CD4-positive, alpha-beta T cell treated with Interleukin-15 for 1 hour (primary cell): ENCODE data around the gene CLCA4.

Experiments used
- DNase-seq: peaks from one replicate; pipeline ENCODE4 v3.0.0-alpha.2; 2020

The CLCA4 gene, protein sequence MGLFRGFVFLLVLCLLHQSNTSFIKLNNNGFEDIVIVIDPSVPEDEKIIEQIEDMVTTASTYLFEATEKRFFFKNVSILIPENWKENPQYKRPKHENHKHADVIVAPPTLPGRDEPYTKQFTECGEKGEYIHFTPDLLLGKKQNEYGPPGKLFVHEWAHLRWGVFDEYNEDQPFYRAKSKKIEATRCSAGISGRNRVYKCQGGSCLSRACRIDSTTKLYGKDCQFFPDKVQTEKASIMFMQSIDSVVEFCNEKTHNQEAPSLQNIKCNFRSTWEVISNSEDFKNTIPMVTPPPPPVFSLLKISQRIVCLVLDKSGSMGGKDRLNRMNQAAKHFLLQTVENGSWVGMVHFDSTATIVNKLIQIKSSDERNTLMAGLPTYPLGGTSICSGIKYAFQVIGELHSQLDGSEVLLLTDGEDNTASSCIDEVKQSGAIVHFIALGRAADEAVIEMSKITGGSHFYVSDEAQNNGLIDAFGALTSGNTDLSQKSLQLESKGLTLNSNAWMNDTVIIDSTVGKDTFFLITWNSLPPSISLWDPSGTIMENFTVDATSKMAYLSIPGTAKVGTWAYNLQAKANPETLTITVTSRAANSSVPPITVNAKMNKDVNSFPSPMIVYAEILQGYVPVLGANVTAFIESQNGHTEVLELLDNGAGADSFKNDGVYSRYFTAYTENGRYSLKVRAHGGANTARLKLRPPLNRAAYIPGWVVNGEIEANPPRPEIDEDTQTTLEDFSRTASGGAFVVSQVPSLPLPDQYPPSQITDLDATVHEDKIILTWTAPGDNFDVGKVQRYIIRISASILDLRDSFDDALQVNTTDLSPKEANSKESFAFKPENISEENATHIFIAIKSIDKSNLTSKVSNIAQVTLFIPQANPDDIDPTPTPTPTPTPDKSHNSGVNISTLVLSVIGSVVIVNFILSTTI

DNA sequence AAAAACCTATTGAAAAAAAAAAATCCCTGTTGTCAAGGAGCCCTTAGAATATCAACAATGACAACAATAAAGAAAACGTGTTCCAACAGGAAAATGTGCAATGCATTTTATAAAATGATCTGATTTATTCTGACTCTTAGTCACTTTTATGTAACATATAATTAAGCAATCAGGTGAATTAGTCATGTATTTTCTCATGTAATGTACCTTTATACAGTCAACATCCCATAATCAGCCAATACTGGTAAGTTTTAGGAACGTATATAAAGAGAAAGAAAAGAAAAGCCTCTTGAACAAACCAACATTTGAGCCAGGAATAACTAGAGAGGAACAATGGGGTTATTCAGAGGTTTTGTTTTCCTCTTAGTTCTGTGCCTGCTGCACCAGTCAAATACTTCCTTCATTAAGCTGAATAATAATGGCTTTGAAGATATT, at the start of gene CLCA4:
Gene CLCA4 (plus strand): TSS at position 292 of the 435 bp plus-strand sequence. CDS start 42 bp downstream, at position 334.
- no peak for DNase-seq

DNA sequence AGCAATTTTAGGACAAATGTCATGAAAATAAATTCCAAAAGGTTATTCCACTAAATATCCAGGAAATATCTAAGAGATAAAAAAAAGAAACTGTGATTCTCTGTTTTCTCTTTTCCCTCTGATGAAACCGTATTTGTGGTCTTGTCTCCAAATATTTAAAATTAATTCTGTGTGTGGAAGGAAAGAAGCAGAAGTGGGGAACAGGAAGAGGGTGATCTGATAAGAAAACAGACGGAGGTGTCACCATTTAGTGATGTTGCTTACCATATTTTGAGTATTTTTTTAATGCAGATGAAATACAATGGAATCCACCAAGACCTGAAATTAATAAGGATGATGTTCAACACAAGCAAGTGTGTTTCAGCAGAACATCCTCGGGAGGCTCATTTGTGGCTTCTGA, 48.6 kb upstream of the CLCA4 start:
- no peak for DNase-seq

DNA sequence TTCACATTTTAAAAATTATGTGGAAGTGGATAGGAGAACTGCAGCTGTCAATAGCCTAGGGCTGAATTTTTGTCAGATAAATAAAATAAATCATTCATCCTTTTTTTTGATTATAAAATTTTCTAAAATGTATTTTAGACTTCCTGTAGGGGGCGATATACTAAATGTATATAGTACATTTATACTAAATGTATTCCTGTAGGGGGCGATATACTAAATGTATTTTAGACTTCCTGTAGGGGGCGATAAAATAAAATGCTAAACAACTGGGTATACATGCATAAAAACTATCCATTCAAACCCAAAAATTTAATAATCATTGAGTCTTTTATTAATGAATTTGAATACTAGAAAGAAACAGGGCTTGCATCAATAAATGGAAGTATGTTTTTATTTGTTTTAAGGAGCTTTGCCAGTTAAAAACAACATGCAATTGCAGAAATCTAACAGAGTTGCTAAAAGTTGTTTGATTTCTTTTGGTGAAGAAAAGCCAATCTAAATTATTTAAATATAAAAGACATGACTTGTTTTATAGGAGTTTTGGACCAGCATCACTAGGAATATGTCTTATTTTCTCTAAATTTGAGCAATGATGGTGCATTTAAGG, 46.8 kb upstream of the CLCA4 start:
- no peak for DNase-seq

DNA sequence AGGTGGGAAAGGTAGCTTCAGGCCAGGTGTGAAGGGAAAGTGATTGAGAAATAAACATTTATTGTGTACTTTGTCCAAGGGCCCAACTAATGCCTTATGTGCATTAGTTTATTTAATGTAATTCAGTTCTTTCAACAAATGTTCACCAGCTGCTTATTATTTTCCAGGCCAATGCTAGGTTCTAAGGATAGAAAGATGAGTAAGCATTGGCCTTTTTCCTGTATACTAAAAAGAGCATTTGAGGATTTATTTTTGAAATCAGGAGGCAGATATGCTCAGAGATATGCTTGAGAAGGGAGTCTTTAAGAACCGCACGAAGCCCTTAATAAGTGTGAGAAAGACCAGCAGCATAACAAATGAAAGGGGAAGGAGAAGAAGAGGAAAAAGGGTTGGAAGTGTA, 46.2 kb upstream of the CLCA4 start:
- no peak for DNase-seq

DNA sequence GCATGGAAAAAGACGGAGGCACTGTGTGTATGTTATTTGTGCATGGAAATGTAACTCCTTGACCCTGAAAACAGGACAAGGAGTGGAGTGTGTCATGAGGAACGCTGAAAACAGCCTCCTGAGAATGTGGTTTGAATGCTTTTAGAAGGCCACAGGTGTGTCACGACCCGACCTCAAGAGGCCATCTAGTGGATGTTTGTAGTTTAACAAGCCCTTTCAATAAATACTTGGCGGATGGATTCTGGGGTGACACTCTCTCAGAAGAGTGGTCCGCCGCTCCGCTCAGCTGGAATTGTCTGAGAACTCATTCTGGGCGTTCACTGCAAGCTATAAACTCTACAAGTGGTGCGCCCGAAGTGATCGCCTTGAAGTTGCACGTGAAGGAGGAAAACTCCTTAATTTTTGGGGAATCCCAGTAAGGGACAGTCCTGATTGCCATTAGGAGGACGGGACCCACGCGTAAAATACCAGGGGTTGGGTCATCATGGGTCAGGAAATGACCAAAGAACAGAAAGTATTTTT, 44.7 kb upstream of the CLCA4 start:
- DNase-seq = peak; percentile 44

DNA sequence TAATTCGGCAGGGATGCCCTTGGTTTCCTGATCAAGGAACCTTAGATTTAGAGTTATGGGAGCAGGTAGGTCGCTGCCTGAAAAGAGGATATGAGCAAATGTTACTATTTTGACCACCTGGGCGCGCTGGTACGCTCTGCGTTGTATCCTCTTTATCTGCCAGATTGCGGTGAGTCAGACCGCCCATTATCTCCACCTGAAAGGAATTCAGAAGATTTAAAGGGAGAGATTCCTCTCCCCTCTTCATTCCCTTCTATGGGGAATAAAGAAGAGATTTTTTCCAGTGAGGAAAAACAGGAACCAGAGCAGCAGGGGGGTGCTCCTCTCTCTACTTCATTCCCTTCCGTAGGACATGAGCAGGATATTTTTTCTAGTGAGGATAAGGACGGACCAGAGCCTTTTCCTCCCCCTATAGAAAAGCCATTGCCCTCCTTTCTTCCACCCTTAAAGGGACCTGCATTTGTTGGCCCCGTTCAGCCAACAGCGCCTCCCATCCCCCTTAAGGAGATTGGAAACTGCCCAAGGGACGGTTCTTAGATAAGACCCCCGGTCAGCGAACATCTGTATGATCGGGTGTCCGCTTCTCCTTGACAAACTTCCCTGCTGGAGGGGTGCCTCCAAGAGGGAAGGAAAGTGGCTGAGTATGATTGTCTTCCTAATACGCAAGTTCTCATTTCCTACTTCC, 44.0 kb upstream of the CLCA4 start:
- DNase-seq = no peak

DNA sequence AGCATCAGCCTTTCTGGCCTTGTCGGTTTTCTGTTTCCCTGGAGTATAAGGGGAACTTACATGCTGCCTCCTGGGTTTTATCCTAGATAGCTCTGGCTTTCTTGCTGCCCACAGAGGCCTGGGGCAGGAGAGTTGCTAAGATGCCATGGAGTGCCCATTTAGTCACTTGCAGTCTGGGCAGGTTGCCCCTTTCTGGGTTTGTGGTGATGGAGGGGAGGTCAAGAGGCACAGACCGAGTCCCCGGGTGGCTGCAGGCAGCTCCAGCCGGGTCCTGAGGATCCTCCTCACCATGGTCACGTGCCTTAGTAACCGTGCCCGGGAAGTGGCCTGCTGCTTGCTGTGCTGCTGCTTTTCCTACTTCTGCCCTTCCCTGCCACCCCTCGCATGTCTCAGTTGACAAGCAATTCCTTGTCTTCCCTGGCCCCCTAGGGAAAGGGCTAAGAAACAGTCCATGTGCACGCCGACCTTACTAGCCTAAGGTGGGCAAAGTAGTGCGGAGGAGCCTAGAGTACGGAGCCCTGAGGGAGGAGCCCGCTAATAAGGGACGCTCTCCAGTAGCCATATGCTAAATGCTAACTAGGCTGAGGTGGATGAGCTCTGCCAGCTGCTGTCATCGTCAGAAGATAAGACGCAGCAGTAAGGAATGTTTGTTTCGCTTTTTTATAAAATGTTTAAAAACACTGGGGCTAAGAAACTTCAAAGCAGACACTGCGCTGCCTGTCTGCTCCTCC, 43.3 kb upstream of the CLCA4 start:
- DNase-seq = no peak

DNA sequence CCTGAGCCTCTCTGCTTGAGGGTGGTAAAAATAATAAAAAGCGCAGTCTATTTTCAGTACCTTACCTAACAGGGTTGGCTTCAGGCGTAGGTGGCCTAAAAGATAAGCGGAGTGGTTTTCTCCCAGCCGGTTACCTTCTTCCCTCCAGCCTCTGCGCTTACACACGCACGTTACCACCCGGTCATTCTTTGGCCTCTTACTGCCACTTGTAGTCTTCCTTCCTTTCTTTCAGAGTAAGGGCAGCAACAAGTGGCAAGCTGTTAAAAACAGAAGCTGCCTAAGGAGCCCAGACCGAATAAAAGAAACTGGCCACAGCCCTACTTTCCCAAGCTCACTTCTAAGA, 42.8 kb upstream of the CLCA4 start:
- no peak for DNase-seq

DNA sequence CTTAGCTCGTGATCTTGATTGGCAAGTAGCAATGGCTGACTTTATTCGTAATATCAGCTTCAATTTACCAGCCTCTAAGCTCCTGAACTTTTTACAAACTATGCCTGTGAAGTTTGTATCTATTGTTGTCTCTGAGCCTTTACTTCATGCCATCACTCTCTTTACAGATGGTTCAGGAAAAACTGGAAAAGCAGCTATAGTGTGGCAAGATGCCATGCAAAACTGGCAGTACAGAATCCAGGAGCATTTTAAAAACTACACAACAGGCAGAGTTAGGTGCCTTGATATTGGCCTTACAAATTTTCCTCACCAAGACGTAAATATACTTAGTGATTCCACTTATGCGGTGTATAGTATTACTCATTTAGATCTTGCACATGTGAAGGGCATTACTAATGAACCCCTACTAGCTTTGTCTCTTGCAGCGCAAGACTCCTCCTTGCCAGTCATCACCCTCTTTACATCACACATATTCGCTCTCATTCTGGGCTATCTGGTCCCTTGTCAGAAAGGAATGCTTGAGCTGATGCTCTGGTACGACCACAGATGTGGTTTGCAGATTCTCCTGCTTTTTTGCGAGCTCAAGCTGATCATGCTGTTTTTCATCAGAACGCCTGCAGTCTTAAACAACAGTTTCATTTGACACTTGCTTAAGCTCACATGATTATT, 41.8 kb upstream of the CLCA4 start:
- DNase-seq = no peak

DNA sequence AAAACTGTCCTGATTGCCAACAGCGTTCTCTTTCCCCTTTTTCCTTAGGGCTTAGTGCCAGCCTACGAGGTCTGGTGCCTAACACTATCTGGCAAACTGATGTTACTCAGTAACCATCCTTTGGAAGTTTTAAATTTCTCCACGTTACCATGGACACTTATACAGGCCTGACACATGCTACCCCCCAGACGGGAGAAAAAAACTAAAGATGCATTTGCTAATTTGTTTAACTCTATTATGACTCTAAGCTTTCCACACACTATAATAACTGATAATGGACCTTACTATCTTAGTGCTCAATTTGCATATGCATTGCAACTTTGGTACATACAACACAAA, 41.3 kb upstream of the CLCA4 start:
- no peak for DNase-seq

DNA sequence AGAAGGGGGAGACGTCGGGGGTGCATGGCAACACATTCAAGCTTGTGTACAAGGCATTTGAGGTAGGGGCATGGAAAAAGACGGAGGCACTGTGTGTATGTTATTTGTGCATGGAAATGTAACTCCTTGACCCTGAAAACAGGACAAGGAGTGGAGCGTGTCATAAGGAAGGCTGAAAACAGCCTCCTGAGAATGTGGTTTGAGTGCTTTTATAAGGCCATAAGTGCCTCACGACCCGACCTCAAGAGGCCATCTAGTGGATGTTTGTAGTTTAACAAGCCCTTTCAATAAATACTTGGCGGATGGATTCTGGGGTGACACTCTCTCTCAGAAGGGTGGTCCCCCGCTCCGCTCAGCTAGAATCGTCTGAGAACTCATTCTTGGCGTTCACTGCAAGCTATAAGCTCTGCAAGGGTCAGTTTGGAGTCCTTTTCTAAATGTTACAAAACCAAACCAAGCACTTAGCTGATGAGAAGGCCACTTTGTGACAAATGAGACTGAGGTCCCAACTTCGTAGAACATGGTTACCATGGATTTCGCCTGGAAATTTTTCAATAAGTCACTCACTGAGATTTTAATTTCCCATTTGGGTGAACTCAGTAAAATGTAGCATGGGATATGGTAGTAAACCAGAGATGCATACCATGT, 38.8 kb upstream of the CLCA4 start:
- DNase-seq = no peak

DNA sequence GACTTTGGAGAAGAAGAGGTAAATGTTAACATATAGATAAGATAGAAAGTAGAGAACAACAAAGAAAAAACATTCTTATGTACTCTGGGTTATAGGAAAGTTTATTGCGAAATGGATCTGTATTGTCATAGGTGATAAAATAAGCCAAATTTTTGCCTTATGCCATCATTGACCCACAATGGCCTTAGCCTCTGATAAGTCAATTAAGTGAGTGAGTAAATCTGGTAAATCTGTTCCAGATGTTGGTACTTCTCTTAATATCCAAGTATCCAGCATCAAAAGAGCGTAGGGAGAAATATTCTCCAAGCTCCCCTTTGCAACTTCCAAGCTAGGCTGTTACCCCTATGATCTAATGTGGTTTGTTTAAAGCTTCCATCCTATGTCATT, 38.3 kb upstream of the CLCA4 start:
- no peak for DNase-seq

DNA sequence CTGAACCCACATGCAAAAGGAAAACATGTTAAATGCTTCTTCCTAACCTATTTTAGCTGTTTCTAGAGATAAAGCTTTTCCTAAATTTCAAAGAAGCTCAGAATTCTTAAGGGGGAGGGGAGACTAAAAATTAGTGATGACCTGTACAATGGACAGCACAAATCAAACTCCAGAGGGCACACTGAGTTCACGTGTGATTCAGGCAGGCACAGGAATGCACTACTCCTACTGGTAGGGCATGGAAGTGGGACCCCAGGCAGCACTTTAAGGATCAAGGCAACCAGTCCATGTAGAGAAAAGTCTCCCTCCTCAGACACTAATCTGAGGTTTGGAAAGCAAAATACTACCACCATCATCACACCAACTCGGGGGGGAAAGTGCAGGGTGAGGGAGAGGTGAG, 31.3 kb upstream of the CLCA4 start:
- DNase-seq = no peak

DNA sequence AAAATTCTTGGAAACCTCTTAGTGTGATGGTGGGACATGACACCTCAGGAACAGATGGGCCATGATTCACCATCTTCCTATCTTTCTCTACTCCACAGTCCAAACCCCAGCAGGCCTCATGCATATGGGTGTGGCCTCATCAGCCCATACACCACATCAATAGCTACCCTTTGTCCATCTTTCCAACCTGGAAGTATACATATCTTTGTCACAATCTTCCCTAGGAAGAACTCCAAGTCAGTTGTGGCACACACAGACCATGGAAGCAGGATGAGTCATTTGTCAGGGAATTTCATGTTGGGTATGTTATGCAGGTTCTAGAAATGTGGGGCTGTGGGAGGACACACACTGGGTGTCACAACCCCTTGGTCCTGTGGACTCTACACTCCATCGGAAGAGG, 30.5 kb upstream of the CLCA4 start:
- DNase-seq = no peak

DNA sequence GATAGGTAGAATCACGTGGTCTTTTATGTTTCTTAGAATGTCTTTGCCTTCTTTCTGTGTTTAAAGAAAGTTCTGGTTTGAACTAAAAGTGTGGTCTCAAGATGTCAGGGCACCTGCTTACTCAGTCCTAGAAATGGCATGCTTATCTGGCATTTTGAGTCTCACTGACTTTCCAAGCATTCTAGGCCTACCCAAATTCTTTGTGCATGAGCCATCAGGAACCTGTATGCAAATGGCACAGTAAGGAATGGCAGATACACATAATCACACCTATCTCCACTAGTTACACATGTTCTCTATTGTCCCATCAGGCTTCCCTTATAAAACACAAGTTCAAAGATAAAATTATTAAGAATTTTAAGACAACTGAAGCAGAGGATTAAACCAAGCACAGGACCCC, 29.5 kb upstream of the CLCA4 start:
- no peak for DNase-seq

DNA sequence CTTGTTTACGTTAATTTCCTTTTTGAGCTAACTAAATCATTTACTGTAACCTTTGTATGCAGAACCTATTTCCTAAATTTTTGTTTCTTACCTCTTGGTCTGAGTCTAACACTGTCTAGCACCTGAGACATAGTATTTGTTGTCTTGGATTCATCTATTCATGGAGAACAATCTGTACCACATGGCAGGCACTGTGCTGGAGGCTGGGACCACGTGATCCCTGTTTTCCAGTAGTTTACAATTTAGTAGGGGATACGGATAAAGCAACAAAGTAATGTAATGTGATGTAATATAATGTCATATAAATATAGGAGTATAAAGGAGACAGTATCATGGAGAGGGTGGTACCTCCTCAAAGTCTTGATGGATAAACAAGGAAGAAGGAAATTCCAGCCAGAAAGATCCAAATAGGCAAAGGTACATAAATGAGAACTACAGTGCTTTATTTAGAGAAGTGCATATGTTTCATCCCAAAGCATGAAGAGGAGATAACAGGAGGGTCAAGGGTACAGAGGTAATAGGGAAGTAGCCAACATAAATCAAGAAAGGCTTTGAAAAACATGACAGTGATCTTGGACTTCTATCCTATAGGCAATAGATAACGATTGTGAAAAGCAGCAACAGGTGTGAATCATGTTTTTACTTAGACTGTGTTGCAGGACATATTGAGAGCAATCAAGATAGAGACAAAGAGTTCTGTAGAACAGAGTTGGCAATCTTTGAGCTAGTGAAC, 25.9 kb upstream of the CLCA4 start:
- no peak for DNase-seq

DNA sequence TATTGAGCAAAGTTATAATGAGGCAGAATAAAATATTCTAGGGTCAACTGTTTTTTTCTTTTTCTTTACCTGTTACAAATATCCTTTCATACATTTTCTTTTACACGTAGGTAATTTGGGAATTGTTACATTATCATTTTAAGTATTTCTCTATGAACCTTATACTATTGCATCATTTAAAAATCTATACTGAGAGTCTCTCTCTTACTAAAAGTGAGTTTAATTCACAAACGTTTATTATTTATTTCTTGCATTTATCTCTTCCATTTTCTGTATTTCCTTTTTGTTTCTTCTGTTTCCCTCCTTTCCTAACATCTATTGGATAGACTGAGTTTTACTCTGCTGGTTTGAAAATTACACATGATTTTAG, 25.4 kb upstream of the CLCA4 start:
- no peak for DNase-seq

DNA sequence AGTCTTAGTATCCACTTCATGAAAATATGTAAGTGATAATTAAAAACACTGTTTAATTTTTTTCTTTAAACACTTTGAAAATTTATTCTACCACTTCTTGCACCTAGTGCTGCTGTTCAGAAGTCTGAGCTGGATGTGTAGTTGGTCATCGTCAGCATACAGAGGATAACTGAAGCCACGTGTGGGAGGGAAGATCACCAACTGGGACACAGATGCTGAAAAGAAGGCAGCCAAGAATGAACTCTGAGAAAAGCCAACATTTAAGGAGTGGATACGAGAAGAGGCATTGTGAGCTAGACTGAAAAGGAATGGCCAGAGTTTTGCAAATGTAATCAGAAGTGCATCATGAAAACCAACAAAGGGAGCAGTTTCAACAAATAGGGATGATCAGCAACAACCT, 24.6 kb upstream of the CLCA4 start:
- DNase-seq = no peak

DNA sequence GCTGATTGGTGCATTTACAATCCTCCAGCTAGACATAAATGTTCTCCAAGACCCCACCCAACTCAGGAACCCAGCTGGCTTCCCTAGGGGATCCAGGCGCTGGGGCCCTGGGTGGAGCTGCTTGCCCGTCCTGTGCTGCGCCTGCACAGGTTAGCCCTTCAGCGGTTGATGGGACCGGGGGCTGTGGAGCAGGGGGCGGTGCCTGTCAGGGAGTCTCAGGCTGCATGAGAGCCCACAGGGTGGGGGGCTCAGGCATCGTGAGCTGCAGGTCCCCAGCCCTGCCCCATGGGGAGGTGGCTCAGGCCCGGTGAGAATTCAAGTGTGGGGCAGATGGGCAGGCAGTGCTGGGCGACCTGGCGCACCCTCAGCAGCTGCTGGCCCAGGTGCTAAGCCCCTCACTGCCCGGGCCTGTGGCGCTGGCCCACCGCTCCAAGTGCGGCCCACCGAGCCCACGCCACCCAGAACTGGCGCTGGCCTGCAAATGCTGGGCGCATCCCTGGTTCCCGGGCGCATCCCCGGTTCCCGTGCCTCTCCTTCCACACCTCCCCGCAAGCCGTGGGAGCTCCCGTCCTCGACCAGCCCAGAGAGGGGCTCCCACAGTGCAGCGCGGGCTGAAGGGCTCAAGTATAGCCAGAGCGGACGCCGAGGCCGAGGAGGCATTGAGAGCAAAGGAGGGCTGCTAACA, 23.1 kb upstream of the CLCA4 start:
- no peak for DNase-seq

DNA sequence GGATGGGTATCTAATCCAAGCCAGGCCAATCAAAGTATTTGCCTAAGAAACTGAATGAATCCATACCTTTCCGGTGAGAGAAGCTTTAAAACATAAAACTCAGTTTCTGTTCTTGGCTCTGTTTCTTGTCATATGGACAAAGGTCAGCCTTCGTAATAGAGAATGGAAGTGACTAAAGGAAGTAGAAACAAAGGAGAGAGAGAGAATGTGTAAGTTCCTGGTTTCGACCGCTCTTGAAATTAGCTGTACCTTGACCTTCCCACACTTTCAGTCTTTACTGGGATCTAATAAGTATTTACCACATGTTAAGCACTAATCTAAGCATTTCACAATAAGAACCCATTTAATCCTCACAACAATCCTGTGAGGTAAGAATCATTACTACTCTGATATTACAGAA, 19.6 kb upstream of the CLCA4 start:
- no peak for DNase-seq
